ENCODE results near the gene PTX4. TPM values are rescaled to one million over a fixed set of nuclear protein-coding genes. Genes with fewer than 3 reads are reported as not detected.
"Not testable (repeated sequence)": the region's sequence is repeated elsewhere in the genome, so short reads cannot be mapped to it uniquely, and the experiment has no call there.

Gene PTX4
- total RNA-seq, 4 donors from 2014 or later, result not detected

DNA sequence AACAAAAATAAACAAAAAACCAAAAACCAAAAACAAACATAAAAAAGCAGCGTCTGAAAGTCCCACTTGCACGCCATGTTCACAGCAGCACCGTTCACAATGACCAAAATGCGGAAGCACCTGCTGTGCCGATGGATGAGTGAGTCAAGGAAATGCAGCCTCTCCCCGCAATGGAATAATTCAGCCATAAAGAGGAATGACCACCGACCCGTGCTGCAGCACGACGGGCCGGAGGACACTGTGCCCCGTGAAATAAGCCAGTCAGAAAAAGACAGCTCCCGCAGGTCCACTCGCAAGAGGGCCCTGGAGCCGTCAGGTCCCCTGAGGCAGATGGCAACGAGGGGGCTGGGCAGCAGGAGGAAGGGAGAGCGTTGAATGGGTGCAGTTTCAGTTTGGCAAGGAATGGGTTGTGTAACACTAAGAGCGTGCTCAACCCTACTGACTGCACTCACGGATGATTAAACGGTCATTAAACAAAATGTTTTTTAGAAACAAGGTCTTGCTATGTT is 19.0 kb downstream of the PTX4 start:
- intact Hi-C loops (cut with DNase I), result no loop called here
- no peaks in the 10 kb centered on the region for H3K27me3 ChIP-seq
- TF ChIP-seq POLR2A (IDR thresholded peaks at IDR 0.05), result no peak
- TF ChIP-seq, protein P1, sequence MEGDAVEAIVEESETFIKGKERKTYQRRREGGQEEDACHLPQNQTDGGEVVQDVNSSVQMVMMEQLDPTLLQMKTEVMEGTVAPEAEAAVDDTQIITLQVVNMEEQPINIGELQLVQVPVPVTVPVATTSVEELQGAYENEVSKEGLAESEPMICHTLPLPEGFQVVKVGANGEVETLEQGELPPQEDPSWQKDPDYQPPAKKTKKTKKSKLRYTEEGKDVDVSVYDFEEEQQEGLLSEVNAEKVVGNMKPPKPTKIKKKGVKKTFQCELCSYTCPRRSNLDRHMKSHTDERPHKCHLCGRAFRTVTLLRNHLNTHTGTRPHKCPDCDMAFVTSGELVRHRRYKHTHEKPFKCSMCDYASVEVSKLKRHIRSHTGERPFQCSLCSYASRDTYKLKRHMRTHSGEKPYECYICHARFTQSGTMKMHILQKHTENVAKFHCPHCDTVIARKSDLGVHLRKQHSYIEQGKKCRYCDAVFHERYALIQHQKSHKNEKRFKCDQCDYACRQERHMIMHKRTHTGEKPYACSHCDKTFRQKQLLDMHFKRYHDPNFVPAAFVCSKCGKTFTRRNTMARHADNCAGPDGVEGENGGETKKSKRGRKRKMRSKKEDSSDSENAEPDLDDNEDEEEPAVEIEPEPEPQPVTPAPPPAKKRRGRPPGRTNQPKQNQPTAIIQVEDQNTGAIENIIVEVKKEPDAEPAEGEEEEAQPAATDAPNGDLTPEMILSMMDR (IDR thresholded peaks at IDR 0.05), result no peak
- no peaks in the 10 kb centered on the region for H3K9me3 ChIP-seq
- H3K27ac ChIP-seq, result peak overlapping the region in 2 of 4 donors; percentile 35 to 54
- peaks cover 0 to 21% (median 0%) of the 10 kb centered on the region in 3 donors for H3K36me3 ChIP-seq
- H3K4me3 ChIP-seq, result peak overlapping the region in 1 of 4 donors; percentile 15
- peaks cover 7 to 57% (median 30%) of the 10 kb centered on the region in 3 donors for H3K4me1 ChIP-seq
- DNase-seq, result no peak
- 61 to 72% methylated on average over 20 of the region's 20 CpGs for WGBS, 2 donors

DNA sequence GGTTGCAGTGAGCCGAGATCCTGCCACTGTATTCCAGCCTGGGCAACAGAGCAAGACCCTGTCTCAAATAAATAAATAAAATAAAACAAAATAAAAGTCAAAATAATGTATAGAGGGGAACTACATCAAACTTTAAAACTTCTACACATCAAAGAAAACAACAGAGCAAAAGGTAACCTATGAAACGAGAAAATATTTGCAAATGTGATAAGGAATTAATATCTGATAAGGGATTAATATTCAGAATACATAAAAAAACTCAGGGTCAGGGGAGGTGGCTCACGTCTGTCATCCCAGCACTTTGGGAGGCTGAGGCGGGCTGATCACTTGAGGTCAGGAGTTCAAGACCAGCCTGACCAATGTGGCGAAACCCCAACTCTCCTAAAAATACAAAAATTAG is 19.6 kb downstream of the PTX4 start:
- H3K27ac ChIP-seq; intact Hi-C loops (cut with DNase I); H3K4me3 ChIP-seq; H3K27me3 ChIP-seq; DNase-seq; H3K9me3 ChIP-seq: not testable (repeated sequence)
- Histone ChIP-seq H3K36me3 (peaks cover 0 to 28% (median 0%) of the 10 kb centered on the region in 3 donors), H3K4me1 (peaks cover 7 to 52% (median 29%) of the 10 kb centered on the region in 3 donors)
- WGBS, 2 donors, result 63 to 68% methylated on average over 5 of the region's 5 CpGs

DNA sequence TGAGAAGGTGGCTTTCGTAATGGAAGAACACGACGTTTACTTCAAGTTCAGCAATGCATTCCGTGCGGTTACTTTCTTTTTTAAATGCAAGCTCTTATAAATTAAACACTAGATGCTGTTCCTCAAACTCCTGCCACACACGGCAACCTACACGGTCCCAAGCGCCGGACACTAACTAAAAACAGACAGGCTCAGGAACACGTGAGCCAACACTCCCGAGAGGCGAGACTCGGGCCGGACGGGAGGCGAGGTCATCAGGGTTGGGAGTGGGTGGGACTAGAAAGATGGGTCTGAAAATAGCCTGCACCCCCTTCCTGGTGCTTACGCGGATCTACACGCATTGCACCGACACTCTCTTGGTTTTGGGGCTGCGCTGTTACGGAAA is 20.3 kb downstream of the PTX4 start:
- Histone ChIP-seq H3K4me1 (peaks cover 0 to 45% (median 22%) of the 10 kb centered on the region in 3 donors), H3K27me3 (no peaks in the 10 kb centered on the region), H3K9me3 (no peaks in the 10 kb centered on the region), H3K36me3 (peaks cover 0 to 35% (median 0%) of the 10 kb centered on the region in 3 donors), H3K27ac (no peak overlapping the region), H3K4me3 (no peak overlapping the region)
- no peak for DNase-seq
- 88 to 93% methylated on average over 19 to 20 of the region's 22 CpGs for WGBS, 2 donors
- intact Hi-C loops (cut with DNase I), result no loop called here
- no peak for TF ChIP-seq POLR2A (IDR thresholded peaks at IDR 0.05)
- TF ChIP-seq, protein P1 (IDR thresholded peaks at IDR 0.05), result no peak

DNA sequence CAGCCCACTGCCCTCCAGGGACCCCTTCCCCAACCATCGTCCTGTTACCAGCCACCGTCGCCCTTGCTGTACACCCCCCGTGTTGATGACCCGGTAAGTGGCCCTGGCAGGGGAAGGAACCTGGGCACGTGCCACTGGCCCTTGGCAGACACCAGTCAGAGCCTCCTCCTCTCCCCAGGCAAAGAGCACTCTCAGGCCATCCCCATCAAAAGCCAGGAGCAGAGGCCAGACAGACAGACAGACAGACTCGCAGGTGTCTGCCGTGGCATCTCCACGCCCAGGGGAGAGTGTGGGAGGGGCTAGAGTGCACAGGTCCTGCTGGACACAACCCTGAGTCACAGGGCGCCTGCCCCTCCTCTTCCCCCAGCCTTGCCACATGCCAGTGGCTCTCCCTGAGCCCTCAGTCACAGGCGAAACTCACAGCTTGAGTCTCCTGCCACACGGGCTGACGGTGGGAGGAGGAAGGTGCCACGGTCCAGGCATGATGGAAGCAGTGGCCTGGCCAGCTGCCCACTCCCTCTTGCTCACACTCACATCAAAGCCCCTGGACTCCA is 21.7 kb downstream of the PTX4 start:
- Histone ChIP-seq H3K36me3 (peaks cover 0 to 44% (median 0%) of the 10 kb centered on the region in 3 donors), H3K4me1 (peaks cover 0 to 32% (median 15%) of the 10 kb centered on the region in 3 donors), H3K27me3 (no peaks in the 10 kb centered on the region), H3K4me3 (no peak overlapping the region), H3K9me3 (no peaks in the 10 kb centered on the region), H3K27ac (no peak overlapping the region)
- 89 to 90% methylated on average over 4 of the region's 14 CpGs for WGBS, 2 donors
- TF ChIP-seq, protein P1 (IDR thresholded peaks at IDR 0.05), result no peak
- TF ChIP-seq POLR2A (IDR thresholded peaks at IDR 0.05), result no peak
- no peak for DNase-seq
- intact Hi-C loops (cut with DNase I), result no loop called here

DNA sequence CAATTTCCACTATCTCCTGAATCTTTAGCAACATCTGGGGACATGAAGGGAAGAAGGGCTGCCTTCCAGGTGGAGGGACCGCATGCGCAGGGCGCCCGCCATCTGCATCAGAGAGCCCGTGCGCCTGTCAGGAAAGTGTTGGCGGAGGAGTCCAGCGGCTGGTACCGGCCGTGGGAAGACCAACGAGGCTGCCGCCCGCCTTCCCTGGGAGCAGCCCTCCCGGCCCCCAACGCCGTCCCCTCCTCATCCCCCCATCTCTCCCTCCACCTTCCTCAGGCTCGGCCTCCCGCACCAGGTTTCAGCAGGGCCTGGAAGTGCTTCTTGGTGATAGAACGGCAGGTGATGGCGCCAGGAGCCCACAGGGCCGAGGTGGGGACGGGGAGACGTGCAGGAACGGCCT is 22.7 kb downstream of the PTX4 start:
- TF ChIP-seq POLR2A (IDR thresholded peaks at IDR 0.05), result no peak
- TF ChIP-seq, protein P1 (IDR thresholded peaks at IDR 0.05), result no peak
- 86 to 92% methylated on average over 6 to 10 of the region's 24 CpGs for WGBS, 2 donors
- no peak overlapping the region for H3K4me3 ChIP-seq
- peaks cover 0 to 22% (median 6%) of the 10 kb centered on the region in 3 donors for H3K4me1 ChIP-seq
- no peak overlapping the region for H3K27ac ChIP-seq
- H3K27me3 ChIP-seq, result no peaks in the 10 kb centered on the region
- peaks cover 5 to 54% (median 6%) of the 10 kb centered on the region in 3 donors for H3K36me3 ChIP-seq
- intact Hi-C loops (cut with DNase I), result no loop called here
- H3K9me3 ChIP-seq, result no peaks in the 10 kb centered on the region
- no peak for DNase-seq

Data from esophagus squamous epithelium (tissue), 5 donors.